Measurements from ENCODE around the gene ROBO1.

ROBO1 gene

GRCh38 chr3:79661896-79662295, 105.9 kb downstream of the ROBO1 start:
- H3K9me3 ChIP-seq (ENCODE audit: insufficient read depth, low read length, severe bottlenecking), result peaks cover 2% of the 10 kb centered on the region
- DNase-seq, result no peak
- H3K79me2 ChIP-seq (ENCODE audit: insufficient read depth, low read length), result no peaks in the 10 kb centered on the region
- H3K4me1 ChIP-seq (ENCODE audit: insufficient read depth, low read length), result no peaks in the 10 kb centered on the region
- no peak overlapping the region for H2AFZ ChIP-seq (ENCODE audit: low read depth, low read length)
- no peak for ATAC-seq (ENCODE audit: insufficient read depth, low read depth)
- no peaks in the 10 kb centered on the region for H3K27me3 ChIP-seq (ENCODE audit: insufficient read depth, low read length, poor library complexity)
- H4K20me1 ChIP-seq (ENCODE audit: insufficient read depth, low read length), result no peaks in the 10 kb centered on the region
- H3K36me3 ChIP-seq (ENCODE audit: insufficient read depth, low read length), result no peaks in the 10 kb centered on the region
- no peak overlapping the region for H3K4me2 ChIP-seq (ENCODE audit: insufficient read depth, low read length)
- H3K4me3 ChIP-seq (ENCODE audit: low read depth in 1 of 2, low read length in 2 of 2), result no peak overlapping the region
- no peak overlapping the region for H3K9ac ChIP-seq (ENCODE audit: low read depth, low read length)
- no peak overlapping the region for H3K27ac ChIP-seq (ENCODE audit: low read length)
- TF ChIP-seq EZH2 (IDR thresholded peaks at IDR 0.05; ENCODE audit: borderline replicate concordance, low read depth, low read length, severe bottlenecking) (no peak), CTCF (IDR thresholded peaks at IDR 0.05; ENCODE audit: borderline replicate concordance, extremely low read depth, low read length, poor library complexity, severe bottlenecking) (no peak)

DNA sequence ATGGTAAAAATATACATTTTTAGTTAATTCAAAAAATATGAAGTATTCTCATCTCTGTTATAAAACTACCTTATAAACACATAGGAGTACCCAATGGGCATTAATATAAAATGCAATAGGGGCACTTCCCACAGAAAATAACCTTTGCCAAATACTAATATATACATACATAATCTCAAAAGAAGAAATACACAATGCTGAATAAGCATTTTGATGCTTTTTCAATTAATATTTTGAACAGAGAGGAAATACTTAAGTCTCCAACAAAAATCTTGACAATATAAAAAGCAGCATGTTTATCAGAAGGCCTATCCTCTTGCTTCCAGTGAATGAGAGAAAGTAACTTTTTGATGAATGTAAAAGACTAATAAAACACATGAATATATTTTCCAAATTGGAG, 110.7 kb downstream of the ROBO1 start:
- Histone ChIP-seq H3K27me3 (ENCODE audit: insufficient read depth, low read length, poor library complexity) (no peaks in the 10 kb centered on the region), H3K36me3 (ENCODE audit: insufficient read depth, low read length) (no peaks in the 10 kb centered on the region), H3K4me1 (ENCODE audit: insufficient read depth, low read length) (no peaks in the 10 kb centered on the region), H2AFZ (ENCODE audit: low read depth, low read length) (no peak overlapping the region), H3K27ac (ENCODE audit: low read length) (no peak overlapping the region), H3K4me3 (ENCODE audit: low read depth in 1 of 2, low read length in 2 of 2) (no peak overlapping the region), H4K20me1 (ENCODE audit: insufficient read depth, low read length) (no peaks in the 10 kb centered on the region), H3K9me3 (ENCODE audit: insufficient read depth, low read length, severe bottlenecking) (peaks cover 2% of the 10 kb centered on the region), H3K79me2 (ENCODE audit: insufficient read depth, low read length) (no peaks in the 10 kb centered on the region), H3K9ac (ENCODE audit: low read depth, low read length) (no peak overlapping the region), H3K4me2 (ENCODE audit: insufficient read depth, low read length) (no peak overlapping the region)
- ATAC-seq (ENCODE audit: insufficient read depth, low read depth) (no peak), DNase-seq (no peak)
- TF ChIP-seq CTCF (IDR thresholded peaks at IDR 0.05; ENCODE audit: borderline replicate concordance, extremely low read depth, low read length, poor library complexity, severe bottlenecking) (no peak), EZH2 (IDR thresholded peaks at IDR 0.05; ENCODE audit: borderline replicate concordance, low read depth, low read length, severe bottlenecking) (no peak)

GRCh38 chr3:79654019-79654418, 113.8 kb downstream of the ROBO1 start:
- ATAC-seq (ENCODE audit: insufficient read depth, low read depth), result no peak
- no peaks in the 10 kb centered on the region for H3K36me3 ChIP-seq (ENCODE audit: insufficient read depth, low read length)
- no peaks in the 10 kb centered on the region for H3K4me1 ChIP-seq (ENCODE audit: insufficient read depth, low read length)
- H2AFZ ChIP-seq (ENCODE audit: low read depth, low read length), result no peak overlapping the region
- H3K4me3 ChIP-seq (ENCODE audit: low read depth in 1 of 2, low read length in 2 of 2), result no peak overlapping the region
- no peak overlapping the region for H3K9ac ChIP-seq (ENCODE audit: low read depth, low read length)
- no peaks in the 10 kb centered on the region for H3K9me3 ChIP-seq (ENCODE audit: insufficient read depth, low read length, severe bottlenecking)
- H3K27ac ChIP-seq (ENCODE audit: low read length), result no peak overlapping the region
- no peak overlapping the region for H3K4me2 ChIP-seq (ENCODE audit: insufficient read depth, low read length)
- H3K79me2 ChIP-seq (ENCODE audit: insufficient read depth, low read length), result no peaks in the 10 kb centered on the region
- H4K20me1 ChIP-seq (ENCODE audit: insufficient read depth, low read length), result no peaks in the 10 kb centered on the region
- H3K27me3 ChIP-seq (ENCODE audit: insufficient read depth, low read length, poor library complexity), result no peaks in the 10 kb centered on the region
- DNase-seq, result no peak
- TF ChIP-seq CTCF (IDR thresholded peaks at IDR 0.05; ENCODE audit: borderline replicate concordance, extremely low read depth, low read length, poor library complexity, severe bottlenecking) (no peak), EZH2 (IDR thresholded peaks at IDR 0.05; ENCODE audit: borderline replicate concordance, low read depth, low read length, severe bottlenecking) (no peak)

DNA sequence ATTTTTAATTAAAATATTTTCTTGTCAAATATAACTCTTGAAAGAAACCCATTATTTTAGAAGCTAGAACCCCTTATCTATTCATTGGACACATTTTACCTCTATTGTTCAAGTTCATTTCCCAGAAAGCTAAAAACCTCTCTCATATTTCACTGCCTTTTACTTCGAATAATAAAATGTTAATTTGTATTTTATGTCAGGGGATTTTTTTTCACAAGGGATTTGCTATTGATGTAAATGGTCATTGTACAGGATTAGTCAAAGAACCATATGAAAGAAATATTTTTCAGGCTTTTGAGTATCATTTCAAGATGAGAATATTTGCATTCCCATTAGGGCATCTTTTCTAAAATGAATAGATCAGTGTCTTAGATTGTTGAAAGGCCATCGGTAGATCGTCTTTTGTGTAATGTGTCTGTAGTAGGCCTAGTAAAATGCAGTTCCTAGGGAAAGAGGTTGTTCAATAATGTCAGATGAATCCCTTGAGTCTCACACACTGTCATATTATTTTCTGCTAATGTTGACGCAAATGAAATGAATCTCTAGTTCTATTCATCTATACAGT, 114.5 kb downstream of the ROBO1 start:
- Histone ChIP-seq H3K79me2 (ENCODE audit: insufficient read depth, low read length) (no peaks in the 10 kb centered on the region), H3K4me3 (ENCODE audit: low read depth in 1 of 2, low read length in 2 of 2) (no peak overlapping the region), H3K9ac (ENCODE audit: low read depth, low read length) (no peak overlapping the region), H3K4me2 (ENCODE audit: insufficient read depth, low read length) (no peak overlapping the region), H2AFZ (ENCODE audit: low read depth, low read length) (no peak overlapping the region), H3K36me3 (ENCODE audit: insufficient read depth, low read length) (no peaks in the 10 kb centered on the region), H3K27ac (ENCODE audit: low read length) (no peak overlapping the region), H3K4me1 (ENCODE audit: insufficient read depth, low read length) (no peaks in the 10 kb centered on the region), H3K9me3 (ENCODE audit: insufficient read depth, low read length, severe bottlenecking) (no peaks in the 10 kb centered on the region), H3K27me3 (ENCODE audit: insufficient read depth, low read length, poor library complexity) (no peaks in the 10 kb centered on the region), H4K20me1 (ENCODE audit: insufficient read depth, low read length) (no peaks in the 10 kb centered on the region)
- ATAC-seq (ENCODE audit: insufficient read depth, low read depth) (no peak), DNase-seq (no peak)
- TF ChIP-seq CTCF (IDR thresholded peaks at IDR 0.05; ENCODE audit: borderline replicate concordance, extremely low read depth, low read length, poor library complexity, severe bottlenecking) (no peak), EZH2 (IDR thresholded peaks at IDR 0.05; ENCODE audit: borderline replicate concordance, low read depth, low read length, severe bottlenecking) (no peak)
